SW480 (cell line): ENCODE measurements around the gene RNF145.
"Not testable (repeated sequence)": the region's sequence is repeated elsewhere in the genome, so short reads cannot be mapped to it uniquely, and the experiment has no call there.

Experiments used
- DNase-seq: peaks from one replicate; pipeline ENCODE4 v3.0.0-alpha.2; 2016; ENCODE audit warnings: low spot score

Gene RNF145

GRCh38 chr5:159156426-159157238, 52.7 kb downstream of the RNF145 start:
- peak; percentile 75 for DNase-seq

GRCh38 chr5:159155960-159156359, 53.4 kb downstream of the RNF145 start:
- DNase-seq, result no peak

- no peak for DNase-seq
Observed at GRCh38 chr5:159152876-159153275, 56.5 kb downstream of the RNF145 start.

- DNase-seq, result no peak
Observed at GRCh38 chr5:159149085-159149484, 60.3 kb downstream of the RNF145 start.

- DNase-seq, result no peak
Observed at GRCh38 chr5:159147976-159148375, 61.4 kb downstream of the RNF145 start.

- DNase-seq, result no peak
Observed at GRCh38 chr5:159146839-159147238, 62.5 kb downstream of the RNF145 start.

GRCh38 chr5:159145160-159145559, 64.2 kb downstream of the RNF145 start:
- DNase-seq, result not testable (repeated sequence)

GRCh38 chr5:159139802-159140201, 69.6 kb downstream of the RNF145 start:
- DNase-seq, result no peak

GRCh38 chr5:159135896-159136531, 73.3 kb downstream of the RNF145 start:
- peak; percentile 12 for DNase-seq

GRCh38 chr5:159133041-159133741, 76.2 kb downstream of the RNF145 start:
- DNase-seq, result peak; percentile 67

GRCh38 chr5:159132429-159133040, 76.8 kb downstream of the RNF145 start:
- DNase-seq, result no peak

GRCh38 chr5:159131951-159132350, 77.4 kb downstream of the RNF145 start:
- no peak for DNase-seq

- no peak for DNase-seq
Observed at GRCh38 chr5:159130871-159131270, 78.5 kb downstream of the RNF145 start.

- no peak for DNase-seq
Observed at GRCh38 chr5:159128070-159128541, 81.2 kb downstream of the RNF145 start.

- DNase-seq, result no peak
Observed at GRCh38 chr5:159123700-159124099, 85.7 kb downstream of the RNF145 start.

- DNase-seq, result no peak
Observed at GRCh38 chr5:159123189-159123588, 86.2 kb downstream of the RNF145 start.

- DNase-seq, result no peak
Observed at GRCh38 chr5:159121061-159121460, 88.3 kb downstream of the RNF145 start.

- no peak for DNase-seq
Observed at GRCh38 chr5:159120446-159120845, 88.9 kb downstream of the RNF145 start.

- not testable (repeated sequence) for DNase-seq
Observed at GRCh38 chr5:159119842-159120241, 89.5 kb downstream of the RNF145 start.

- DNase-seq, result not testable (repeated sequence)
Observed at GRCh38 chr5:159118958-159119659, 90.2 kb downstream of the RNF145 start.

- DNase-seq, result no peak
Observed at GRCh38 chr5:159113405-159113804, 95.9 kb downstream of the RNF145 start.

GRCh38 chr5:159112436-159112835, 96.9 kb downstream of the RNF145 start:
- DNase-seq, result no peak
